GM18868 (cell line): ENCODE measurements around the gene CCDC198.

Source experiments
- ATAC-seq: cut with Tn5 transposase; IDR thresholded peaks from one replicate; pipeline ENCODE4 v1.9.1; 2021; ENCODE audit warnings: mild to moderate bottlenecking, moderate library complexity; ENCODE audit not compliant: unreplicated experiment

Gene CCDC198

DNA sequence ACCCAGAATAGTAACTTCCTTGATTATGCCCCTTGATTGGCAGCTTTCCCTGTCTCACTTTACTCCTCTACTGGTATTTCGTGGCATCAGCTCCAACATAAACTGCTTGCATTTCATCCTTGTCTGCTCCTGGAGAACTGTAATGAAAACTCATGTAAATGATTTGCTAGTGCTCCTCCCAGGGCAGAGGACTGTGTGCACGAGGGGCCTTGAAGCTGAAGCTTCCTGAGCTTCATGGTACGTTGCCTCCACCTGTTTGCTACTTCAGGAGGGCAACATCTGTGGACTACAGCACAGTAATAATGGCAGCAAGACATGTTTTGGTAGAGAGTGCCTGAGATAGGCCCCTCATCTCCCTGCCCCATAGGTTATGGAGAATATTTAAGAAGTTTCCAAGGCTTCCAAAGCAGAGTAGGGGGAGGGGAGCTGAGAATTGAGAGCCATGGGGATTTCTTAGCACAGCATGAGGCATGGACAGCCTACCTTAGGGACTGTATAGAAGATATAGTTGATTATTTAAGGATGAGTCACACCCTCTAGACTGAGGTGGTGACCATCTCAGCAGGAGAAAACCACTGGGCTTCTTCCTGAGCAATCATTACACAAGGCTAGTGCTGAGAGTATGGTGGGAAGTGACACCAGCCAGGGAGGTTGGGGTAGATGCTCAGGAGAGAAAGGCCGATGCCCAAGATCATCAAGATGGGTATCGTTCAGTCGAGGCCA, 29.5 kb downstream of the CCDC198 start:
- no peak for ATAC-seq

DNA sequence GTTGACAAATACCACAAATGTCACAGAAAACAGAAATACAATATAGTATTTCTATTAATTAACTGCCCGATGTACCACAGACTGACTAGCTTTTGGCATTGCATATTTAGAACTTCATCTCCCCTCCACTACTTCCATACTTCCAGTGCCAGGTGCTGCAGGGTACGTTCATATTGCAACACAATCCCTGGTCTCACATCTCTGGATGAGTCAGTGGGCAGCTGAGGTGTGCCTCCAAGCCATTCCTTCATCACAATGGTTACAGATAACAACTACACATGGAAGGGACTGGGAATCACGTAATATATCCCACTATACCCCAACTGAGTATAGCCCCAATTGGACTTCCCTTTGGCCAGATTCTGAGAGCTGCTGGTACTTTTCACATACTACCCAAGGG, 31.1 kb downstream of the CCDC198 start:
- no peak for ATAC-seq

DNA sequence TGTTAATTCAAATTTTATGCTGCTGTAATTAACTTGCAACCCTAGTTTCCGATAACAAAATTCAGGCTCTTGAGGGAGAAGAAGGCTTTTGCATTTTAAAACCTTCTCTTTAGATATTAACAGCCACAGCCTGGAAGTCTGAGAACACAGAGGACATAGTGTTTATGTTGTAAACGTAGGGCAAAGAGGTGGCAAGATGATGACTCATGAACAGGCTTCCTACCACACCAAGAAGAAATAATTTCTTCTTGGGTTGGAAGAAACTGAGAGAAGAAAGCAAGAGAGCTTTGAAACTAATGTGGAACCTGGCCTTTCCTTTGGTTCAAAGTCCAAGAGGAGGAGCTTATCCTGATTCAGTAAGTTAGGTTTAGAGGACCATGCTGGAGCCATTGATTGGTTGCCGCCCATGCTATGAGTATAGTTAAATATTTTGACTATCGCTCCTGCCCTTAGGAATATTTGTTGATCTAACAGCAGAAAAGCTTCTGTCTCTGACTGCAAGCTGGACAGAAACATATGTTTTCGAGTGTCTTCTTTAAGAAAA, 31.8 kb downstream of the CCDC198 start:
- ATAC-seq, result no peak

DNA sequence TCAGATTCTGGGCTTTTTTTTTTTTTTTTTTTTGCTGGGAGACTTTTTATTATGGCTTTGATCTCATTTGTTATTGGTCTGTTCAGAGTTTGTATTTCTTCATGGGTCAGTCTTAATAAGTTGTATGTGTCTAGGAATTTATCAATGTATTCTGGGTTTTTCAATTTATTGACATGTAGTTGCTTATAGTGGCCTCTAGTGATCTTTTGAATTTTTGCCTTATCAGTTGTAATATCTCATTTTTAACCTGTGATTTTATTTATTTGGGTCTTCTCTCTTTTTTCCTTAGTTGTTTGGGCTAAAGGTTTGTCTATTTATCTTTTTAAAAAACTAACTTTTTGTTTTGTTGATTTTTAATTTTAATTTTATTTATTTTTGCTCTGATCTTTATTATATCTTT, 57.7 kb downstream of the CCDC198 start:
- no peak for ATAC-seq

DNA sequence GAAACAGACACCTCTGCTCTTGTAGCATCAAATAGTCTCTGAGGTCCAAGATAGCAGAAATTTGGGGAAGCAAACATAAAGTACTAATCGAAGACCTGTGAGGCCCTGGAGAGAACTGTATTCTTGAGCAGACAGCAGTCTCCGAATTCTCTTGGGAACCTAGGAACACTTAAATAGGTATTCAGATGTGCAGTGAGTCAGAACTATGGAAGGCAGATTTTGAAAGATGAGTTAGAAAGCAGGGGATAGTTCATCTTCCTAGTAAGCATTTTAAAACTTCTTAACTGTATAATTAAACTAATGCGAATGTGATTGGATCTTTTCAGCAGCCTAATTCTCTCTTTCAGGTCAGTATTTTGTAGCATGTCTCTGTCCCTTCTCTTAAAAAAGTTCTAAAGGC, 72.7 kb downstream of the CCDC198 start:
- no peak for ATAC-seq

DNA sequence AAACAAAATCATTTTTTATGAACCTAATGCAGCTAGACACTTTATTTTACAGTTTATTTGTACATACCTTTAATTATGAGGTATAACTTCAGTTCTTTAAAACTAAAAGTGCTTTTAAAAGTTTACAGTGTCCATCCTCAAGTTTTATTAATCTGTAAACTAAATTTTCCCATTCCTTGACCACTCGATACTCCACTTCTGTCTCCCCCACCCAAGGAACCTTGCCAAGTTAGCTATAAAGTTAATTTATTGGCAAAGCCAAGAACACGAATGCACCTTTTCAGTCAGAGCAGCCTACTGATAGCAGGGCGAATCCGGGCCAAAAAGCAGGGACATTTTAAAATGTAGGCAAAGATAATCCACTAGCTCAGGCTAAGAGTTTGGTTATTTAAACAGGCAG, 73.6 kb downstream of the CCDC198 start:
- ATAC-seq, result no peak
